Peyer's patch (tissue), 4 donors: ENCODE measurements around the gene A3GALT2.

Experiments
- POLR2A ChIP-seq, 2 donors: fragments of 450-650 bp; IDR thresholded peaks; one replicate each; pipeline ENCODE4 v1.5.1; 2017; ENCODE audit warnings: antibody characterized with exemption in 2 of 2, mild to moderate bottlenecking in 2 of 2, moderate library complexity in 2 of 2
- TF ChIP-seq, protein P1 (sequence below), 6 experiments: fragments of 450-650 bp in 4 of 6; fragments of 200-600 bp in 2 of 6; sonication (generic) in 1 of 6; IDR thresholded peaks; one replicate each; pipeline ENCODE4 v1.5.1; 2017 to 2019; ENCODE audit warnings: antibody characterized with exemption in 6 of 6, mild to moderate bottlenecking in 3 of 6, moderate library complexity in 1 of 6

DNA sequence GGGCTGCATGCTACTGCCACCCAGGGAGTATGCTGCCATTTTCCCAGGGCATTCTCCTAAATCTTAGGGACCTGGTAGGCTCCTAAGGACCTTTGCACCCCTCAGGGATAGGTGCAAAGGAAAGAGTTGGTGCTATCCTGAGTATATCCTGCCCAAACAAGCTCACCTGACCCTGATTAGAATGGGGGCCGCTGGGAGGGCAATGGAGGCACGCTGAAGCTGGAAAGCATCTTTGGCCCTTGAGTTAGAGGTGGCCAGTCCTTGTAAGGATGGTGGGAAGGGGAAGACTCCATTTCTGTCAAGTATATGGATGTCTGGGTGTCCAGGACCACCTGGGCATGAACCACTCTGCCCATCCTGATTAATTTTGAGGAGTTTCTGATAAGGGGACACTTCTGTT lies 48.9 kb upstream of the A3GALT2 start:
- TF ChIP-seq, protein P1, sequence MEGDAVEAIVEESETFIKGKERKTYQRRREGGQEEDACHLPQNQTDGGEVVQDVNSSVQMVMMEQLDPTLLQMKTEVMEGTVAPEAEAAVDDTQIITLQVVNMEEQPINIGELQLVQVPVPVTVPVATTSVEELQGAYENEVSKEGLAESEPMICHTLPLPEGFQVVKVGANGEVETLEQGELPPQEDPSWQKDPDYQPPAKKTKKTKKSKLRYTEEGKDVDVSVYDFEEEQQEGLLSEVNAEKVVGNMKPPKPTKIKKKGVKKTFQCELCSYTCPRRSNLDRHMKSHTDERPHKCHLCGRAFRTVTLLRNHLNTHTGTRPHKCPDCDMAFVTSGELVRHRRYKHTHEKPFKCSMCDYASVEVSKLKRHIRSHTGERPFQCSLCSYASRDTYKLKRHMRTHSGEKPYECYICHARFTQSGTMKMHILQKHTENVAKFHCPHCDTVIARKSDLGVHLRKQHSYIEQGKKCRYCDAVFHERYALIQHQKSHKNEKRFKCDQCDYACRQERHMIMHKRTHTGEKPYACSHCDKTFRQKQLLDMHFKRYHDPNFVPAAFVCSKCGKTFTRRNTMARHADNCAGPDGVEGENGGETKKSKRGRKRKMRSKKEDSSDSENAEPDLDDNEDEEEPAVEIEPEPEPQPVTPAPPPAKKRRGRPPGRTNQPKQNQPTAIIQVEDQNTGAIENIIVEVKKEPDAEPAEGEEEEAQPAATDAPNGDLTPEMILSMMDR (IDR thresholded peaks at IDR 0.05), result no peak
- no peak for TF ChIP-seq POLR2A (IDR thresholded peaks at IDR 0.05)
